Calu3 (cell line): ENCODE data around the gene ZFYVE27. TPM values are rescaled to one million over a fixed set of nuclear protein-coding genes. Genes with fewer than 3 reads are reported as not detected.

Experiments
- BruUV-seq: library from RNA; stranded (reverse); fragments of 400-500 nt; replicated peaks from 2 replicates; lab custom pipeline; 2021; lab: Mats Ljungman, UMichigan
- CTCF ChIA-PET: fragments of 300-600 bp; sonication (Branson Sonifier 250); formaldehyde crosslinking; loops from one replicate; lab custom pipeline; 2022; ENCODE audit warnings: antibody characterized with exemption; lab: Charles Lee
- DNase-seq: peaks from one replicate; pipeline ENCODE4 v3.0.0; 2022
- H3K27ac Mint-ChIP-seq: one replicate; pipeline ENCODE4 v1.8.0; 2022; ENCODE audit warnings: mixed read lengths; ENCODE audit not compliant: unreplicated experiment
- H3K27me3 Mint-ChIP-seq: one replicate; pipeline ENCODE4 v1.8.0; 2022; ENCODE audit warnings: mixed read lengths; ENCODE audit not compliant: unreplicated experiment
- H3K36me3 Mint-ChIP-seq: one replicate; pipeline ENCODE4 v1.8.0; 2022; ENCODE audit warnings: mild to moderate bottlenecking, moderate library complexity, mixed read lengths; ENCODE audit not compliant: insufficient read depth, unreplicated experiment
- H3K4me1 Mint-ChIP-seq: one replicate; pipeline ENCODE4 v1.8.0; 2022; ENCODE audit warnings: mild to moderate bottlenecking, low read depth, mixed read lengths; ENCODE audit not compliant: unreplicated experiment
- H3K4me3 Mint-ChIP-seq: one replicate; pipeline ENCODE4 v1.8.0; 2022; ENCODE audit warnings: mild to moderate bottlenecking, low read depth, moderate library complexity, mixed read lengths; ENCODE audit not compliant: unreplicated experiment
- H3K9me3 Mint-ChIP-seq: one replicate; pipeline ENCODE4 v1.8.0; 2022; ENCODE audit warnings: low read depth, mixed read lengths; ENCODE audit not compliant: unreplicated experiment
- intact Hi-C: fragments of 100-400 bp; cut with micrococcal nuclease; formaldehyde crosslinking; loops from one replicate; pipeline ENCODE4 v1.10.0; 2022; ENCODE audit not compliant: unreplicated experiment
- total RNA-seq: library from RNA; stranded (reverse); gene quantifications from 2 replicates; pipeline ENCODE4 v1.2.3, GENCODE V29; 2022
- TF ChIP-seq, protein P1 (sequence below): fragments of 200-600 bp; IDR thresholded peaks from one replicate; pipeline ENCODE4 v1.8.0; 2022; ENCODE audit warnings: antibody characterized with exemption; ENCODE audit not compliant: unreplicated experiment

The ZFYVE27 gene
- total RNA-seq, 1 experiment from 2014 or later = 28.3 TPM

DNA sequence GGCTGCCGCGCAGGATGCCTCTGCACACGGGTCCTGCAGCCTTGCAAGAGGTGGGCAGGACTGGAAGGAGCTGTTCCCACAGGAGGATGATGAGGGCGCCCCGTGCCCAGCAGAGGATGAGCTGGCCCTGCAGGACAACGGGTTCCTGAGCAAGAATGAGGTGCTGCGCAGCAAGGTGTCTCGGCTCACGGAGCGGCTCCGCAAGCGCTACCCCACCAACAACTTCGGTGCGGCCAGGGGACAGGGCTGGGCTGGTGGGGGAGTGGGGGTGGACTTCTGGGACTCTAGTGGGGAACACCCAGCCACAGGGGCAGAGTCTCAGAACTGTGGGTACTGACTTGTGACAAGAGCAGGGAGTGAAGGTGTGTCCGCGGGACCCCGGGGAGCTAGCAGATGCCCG is 16.0 kb downstream of the ZFYVE27 start:
- H3K9me3 Mint-ChIP-seq = no peaks in the 10 kb centered on the region
- no peaks in the 10 kb centered on the region for H3K4me1 Mint-ChIP-seq
- DNase-seq = no peak
- no peaks in the 10 kb centered on the region for H3K27me3 Mint-ChIP-seq
- CTCF ChIA-PET = interaction anchor here (0.6 to 0.7 kb wide), 2 partner anchors 484 to 537 kb away, joined by 3 read pairs; no protein-coding TSS in a partner anchor
- no TSS peak for BruUV-seq
- intact Hi-C loops = no loop called here
- H3K27ac Mint-ChIP-seq = no peak overlapping the region
- no peak overlapping the region for H3K4me3 Mint-ChIP-seq
- H3K36me3 Mint-ChIP-seq = peaks cover 26% of the 10 kb centered on the region
- TF ChIP-seq, protein P1, sequence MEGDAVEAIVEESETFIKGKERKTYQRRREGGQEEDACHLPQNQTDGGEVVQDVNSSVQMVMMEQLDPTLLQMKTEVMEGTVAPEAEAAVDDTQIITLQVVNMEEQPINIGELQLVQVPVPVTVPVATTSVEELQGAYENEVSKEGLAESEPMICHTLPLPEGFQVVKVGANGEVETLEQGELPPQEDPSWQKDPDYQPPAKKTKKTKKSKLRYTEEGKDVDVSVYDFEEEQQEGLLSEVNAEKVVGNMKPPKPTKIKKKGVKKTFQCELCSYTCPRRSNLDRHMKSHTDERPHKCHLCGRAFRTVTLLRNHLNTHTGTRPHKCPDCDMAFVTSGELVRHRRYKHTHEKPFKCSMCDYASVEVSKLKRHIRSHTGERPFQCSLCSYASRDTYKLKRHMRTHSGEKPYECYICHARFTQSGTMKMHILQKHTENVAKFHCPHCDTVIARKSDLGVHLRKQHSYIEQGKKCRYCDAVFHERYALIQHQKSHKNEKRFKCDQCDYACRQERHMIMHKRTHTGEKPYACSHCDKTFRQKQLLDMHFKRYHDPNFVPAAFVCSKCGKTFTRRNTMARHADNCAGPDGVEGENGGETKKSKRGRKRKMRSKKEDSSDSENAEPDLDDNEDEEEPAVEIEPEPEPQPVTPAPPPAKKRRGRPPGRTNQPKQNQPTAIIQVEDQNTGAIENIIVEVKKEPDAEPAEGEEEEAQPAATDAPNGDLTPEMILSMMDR = no peak

DNA sequence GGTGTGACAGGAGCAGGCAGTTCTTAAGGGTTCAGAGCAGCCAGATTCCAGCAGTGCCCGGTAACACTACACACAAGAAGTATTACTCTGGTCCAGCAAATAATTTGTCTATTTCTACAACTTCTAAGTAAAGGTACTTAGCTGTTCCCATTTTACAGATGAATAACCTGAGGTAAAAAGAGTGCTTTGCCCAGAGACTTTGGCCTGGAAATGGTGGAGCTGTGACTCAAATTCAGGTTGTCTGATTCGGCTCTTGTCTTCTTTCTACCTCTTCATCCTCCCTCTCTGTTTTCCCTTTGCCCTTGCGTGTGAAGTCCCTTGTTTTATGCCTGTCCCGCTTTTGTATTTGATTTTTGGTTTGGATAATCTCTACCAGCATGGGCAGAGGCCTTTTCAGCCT is 17.8 kb downstream of the ZFYVE27 start:
- no TSS peak for BruUV-seq
- CTCF ChIA-PET = no interaction called here
- intact Hi-C loops = loop anchor here (5.0 kb wide), 1 partner anchor 273 kb away; no protein-coding TSS in a partner anchor
- Mint-ChIP-seq H3K27ac (no peak overlapping the region), H3K4me1 (no peaks in the 10 kb centered on the region), H3K4me3 (no peak overlapping the region), H3K27me3 (no peaks in the 10 kb centered on the region), H3K36me3 (peaks cover 26% of the 10 kb centered on the region), H3K9me3 (no peaks in the 10 kb centered on the region)
- no peak for DNase-seq
- TF ChIP-seq, protein P1 = no peak

- H3K4me1 Mint-ChIP-seq = no peaks in the 10 kb centered on the region
- H3K9me3 Mint-ChIP-seq = no peaks in the 10 kb centered on the region
- intact Hi-C loops = loop anchor here (5.0 kb wide), 1 partner anchor 272 kb away; no protein-coding TSS in a partner anchor
- no TSS peak for BruUV-seq
- no peak for DNase-seq
- no peak overlapping the region for H3K4me3 Mint-ChIP-seq
- no peak overlapping the region for H3K27ac Mint-ChIP-seq
- H3K36me3 Mint-ChIP-seq = peaks cover 24% of the 10 kb centered on the region
- TF ChIP-seq, protein P1 = no peak
- no peaks in the 10 kb centered on the region for H3K27me3 Mint-ChIP-seq
- CTCF ChIA-PET = no interaction called here
Measured at GRCh38 chr10:97755718-97756117, 18.8 kb downstream of the ZFYVE27 start.

DNA sequence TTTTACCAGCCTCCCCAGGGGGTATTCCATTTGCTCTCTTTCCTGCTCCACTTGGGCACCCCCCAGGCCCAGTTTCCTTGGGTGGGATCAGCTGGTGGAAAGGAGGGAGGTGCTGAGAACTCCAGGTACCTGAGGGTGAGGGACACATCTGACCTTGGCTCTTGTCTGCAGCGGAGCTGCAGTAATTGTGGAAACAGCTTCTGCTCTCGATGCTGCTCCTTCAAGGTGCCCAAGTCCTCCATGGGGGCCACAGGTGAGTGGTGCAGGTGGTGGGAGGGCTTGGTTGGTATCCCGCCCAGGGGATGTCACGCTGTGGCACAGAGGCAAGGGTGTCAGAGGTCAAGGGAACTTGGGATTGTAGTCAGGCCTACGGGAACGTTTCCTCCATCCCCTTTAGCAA is 20.5 kb downstream of the ZFYVE27 start:
- H3K27me3 Mint-ChIP-seq = no peaks in the 10 kb centered on the region
- CTCF ChIA-PET = no interaction called here
- DNase-seq = no peak
- H3K27ac Mint-ChIP-seq = no peak overlapping the region
- TF ChIP-seq, protein P1 = no peak
- H3K4me3 Mint-ChIP-seq = no peak overlapping the region
- no peaks in the 10 kb centered on the region for H3K4me1 Mint-ChIP-seq
- H3K36me3 Mint-ChIP-seq = peaks cover 13% of the 10 kb centered on the region
- H3K9me3 Mint-ChIP-seq = no peaks in the 10 kb centered on the region
- BruUV-seq = no TSS peak
- intact Hi-C loops = loop anchor here (5.0 kb wide), 1 partner anchor 270 kb away; no protein-coding TSS in a partner anchor
